HEK293T (cell line): ENCODE measurements around the gene FAM81A.

Experiments used
- ARNT ChIP-seq: fragments of 450-650 bp; IDR thresholded peaks from 2 replicates; pipeline ENCODE4 v1.6.1; 2017; ENCODE audit warnings: mild to moderate bottlenecking
- BHLHE40 ChIP-seq: fragments of 450-650 bp; IDR thresholded peaks from 2 replicates; pipeline ENCODE4 v1.6.1; 2016; ENCODE audit warnings: mild to moderate bottlenecking, moderate library complexity, borderline replicate concordance
- ELF4 ChIP-seq: fragments of 450-650 bp; IDR thresholded peaks from 2 replicates; pipeline ENCODE4 v1.6.1; 2017; ENCODE audit warnings: antibody characterized with exemption
- FOXA1 ChIP-seq: fragments of 450-650 bp; IDR thresholded peaks from 2 replicates; pipeline ENCODE4 v1.6.1; 2016; ENCODE audit warnings: mild to moderate bottlenecking
- FOXM1 ChIP-seq: fragments of 450-650 bp; IDR thresholded peaks from 2 replicates; pipeline ENCODE4 v1.6.1; 2017; ENCODE audit warnings: mild to moderate bottlenecking, borderline replicate concordance
- HDGF ChIP-seq: fragments of 450-650 bp; IDR thresholded peaks from 2 replicates; pipeline ENCODE4 v1.6.1; 2017; ENCODE audit warnings: antibody characterized with exemption, borderline replicate concordance
- L3MBTL2 ChIP-seq: fragments of 450-650 bp; conservative IDR thresholded peaks from 2 replicates; pipeline ENCODE4 v1.6.1; 2016; ENCODE audit warnings: mild to moderate bottlenecking
- LEF1 ChIP-seq: fragments of 450-650 bp; IDR thresholded peaks from 2 replicates; pipeline ENCODE4 v1.6.1; 2017; ENCODE audit warnings: mild to moderate bottlenecking, borderline replicate concordance
- NFRKB ChIP-seq: fragments of 450-650 bp; IDR thresholded peaks from 2 replicates; pipeline ENCODE4 v1.6.1; 2016; ENCODE audit warnings: mild to moderate bottlenecking, moderate library complexity
- SP1 ChIP-seq: fragments of 450-650 bp; IDR thresholded peaks from 2 replicates; pipeline ENCODE4 v1.6.1; 2017
- TARDBP ChIP-seq: fragments of 450-650 bp; IDR thresholded peaks from 2 replicates; pipeline ENCODE4 v1.6.1; 2016
- TF ChIP-seq, protein P1 (sequence below): fragments of 450-650 bp; IDR thresholded peaks from 2 replicates; pipeline ENCODE4 v1.6.1; 2016

DNA sequence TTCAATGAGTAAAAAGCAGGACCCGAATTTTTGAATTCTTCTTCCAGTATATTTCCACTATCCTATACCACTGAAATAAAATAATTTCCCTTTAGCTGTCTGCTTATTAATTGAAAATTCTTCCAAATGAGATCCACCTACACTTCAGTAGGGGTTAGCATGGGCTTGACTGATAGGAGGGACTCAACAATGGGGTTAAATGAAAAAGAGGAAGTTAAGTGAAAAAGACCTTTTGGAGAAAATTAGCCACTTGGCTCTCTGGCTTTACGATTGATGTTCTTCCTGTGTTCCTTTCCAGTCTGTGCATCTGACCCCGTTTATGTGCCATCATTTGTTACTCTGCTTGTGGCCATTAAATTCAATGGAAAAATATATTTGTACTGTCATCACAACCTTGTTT, 119.6 kb downstream of the FAM81A start:
- TF ChIP-seq FOXA1 (no peak), SP1 (no peak), ELF4 (no peak), FOXM1 (no peak), HDGF (no peak), BHLHE40 (no peak), L3MBTL2 (no peak), NFRKB (no peak), LEF1 (no peak), TARDBP (no peak), ARNT (no peak)
- TF ChIP-seq, protein P1, sequence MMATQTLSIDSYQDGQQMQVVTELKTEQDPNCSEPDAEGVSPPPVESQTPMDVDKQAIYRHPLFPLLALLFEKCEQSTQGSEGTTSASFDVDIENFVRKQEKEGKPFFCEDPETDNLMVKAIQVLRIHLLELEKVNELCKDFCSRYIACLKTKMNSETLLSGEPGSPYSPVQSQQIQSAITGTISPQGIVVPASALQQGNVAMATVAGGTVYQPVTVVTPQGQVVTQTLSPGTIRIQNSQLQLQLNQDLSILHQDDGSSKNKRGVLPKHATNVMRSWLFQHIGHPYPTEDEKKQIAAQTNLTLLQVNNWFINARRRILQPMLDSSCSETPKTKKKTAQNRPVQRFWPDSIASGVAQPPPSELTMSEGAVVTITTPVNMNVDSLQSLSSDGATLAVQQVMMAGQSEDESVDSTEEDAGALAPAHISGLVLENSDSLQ, result no peak
